Activated CD8-positive, alpha-beta memory T cell treated with anti-CD3 and anti-CD28 coated beads for 4 hours (primary cell): ENCODE data around the gene CNR1.
"Not testable (repeated sequence)": the region's sequence is repeated elsewhere in the genome, so short reads cannot be mapped to it uniquely, and the experiment has no call there.

ENCODE experiments used
- DNase-seq, 2 donors: peaks; one replicate each; pipeline ENCODE4 v3.0.0-alpha.2; 2020; ENCODE audit warnings: low read depth in 2 of 2

Gene CNR1

GRCh38 chr6:88165844-88166492 lies at the start of gene CNR1:
Gene CNR1, minus strand, starts transcription at chr6:88166347. Its CDS starts 21,073 bp downstream, at chr6:88145274.
- no peak for DNase-seq

GRCh38 chr6:88211446-88211845 lies 45.3 kb upstream of the CNR1 start:
- no peak for DNase-seq

GRCh38 chr6:88209301-88209700 lies 43.2 kb upstream of the CNR1 start:
- DNase-seq, result no peak

GRCh38 chr6:88208726-88209125 lies 42.6 kb upstream of the CNR1 start:
- no peak for DNase-seq

- DNase-seq, result not testable (repeated sequence)
These were observed 35.6 kb upstream of the CNR1 start for GRCh38 chr6:88201734-88202133.

GRCh38 chr6:88184921-88185320 lies 18.8 kb upstream of the CNR1 start:
- DNase-seq, result no peak

- no peak for DNase-seq
These were observed 17.3 kb upstream of the CNR1 start for GRCh38 chr6:88183471-88183870.

- no peak for DNase-seq
These were observed 13.5 kb upstream of the CNR1 start for GRCh38 chr6:88179692-88180091.

- DNase-seq, result no peak
These were observed 11.9 kb upstream of the CNR1 start for GRCh38 chr6:88177961-88178464.

- no peak for DNase-seq
These were observed 8.8 kb upstream of the CNR1 start for GRCh38 chr6:88174906-88175305.

GRCh38 chr6:88171312-88171711 lies 5.2 kb upstream of the CNR1 start:
- DNase-seq, result no peak

GRCh38 chr6:88168362-88168761 lies 2.2 kb upstream of the CNR1 start:
- no peak for DNase-seq

GRCh38 chr6:88167352-88167937 lies 1.3 kb upstream of the CNR1 start:
- DNase-seq, result no peak

- no peak for DNase-seq
These were observed 575 bp upstream of the CNR1 start for GRCh38 chr6:88166493-88167351.

GRCh38 chr6:88165087-88165843 lies 882 bp downstream of the CNR1 start:
- DNase-seq, result no peak

GRCh38 chr6:88164061-88164460 lies 2.1 kb downstream of the CNR1 start:
- DNase-seq, result no peak

- DNase-seq, result no peak
These were observed 2.5 kb downstream of the CNR1 start for GRCh38 chr6:88163616-88164015.

- DNase-seq, result no peak
These were observed 4.2 kb downstream of the CNR1 start for GRCh38 chr6:88161940-88162339.

- no peak for DNase-seq
These were observed 9.0 kb downstream of the CNR1 start for GRCh38 chr6:88157106-88157505.

GRCh38 chr6:88145298-88145963 lies 20.7 kb downstream of the CNR1 start:
- no peak for DNase-seq

- no peak for DNase-seq
These were observed 21.4 kb downstream of the CNR1 start for GRCh38 chr6:88144637-88145297.
